Stomach smooth muscle (tissue), 2 donors: ENCODE data around the gene KRTAP1-4.
"Not testable (repeated sequence)": the region's sequence is repeated elsewhere in the genome, so short reads cannot be mapped to it uniquely, and the experiment has no call there.

Experiments used
- H3K27ac ChIP-seq: one replicate; pipeline ENCODE4 v1.7.0; 2013; ENCODE audit warnings: mild to moderate bottlenecking, low read length, inconsistent platforms
- H3K27me3 ChIP-seq, 2 donors: one replicate each; pipeline ENCODE4 v1.7.0; 2013; ENCODE audit warnings: low read length in 2 of 2; ENCODE audit not compliant: insufficient read depth in 2 of 2, control insufficient read depth in 1 of 2
- H3K36me3 ChIP-seq, 2 donors: one replicate each; pipeline ENCODE4 v1.7.0; 2013; ENCODE audit warnings: low read length in 2 of 2; ENCODE audit not compliant: control insufficient read depth in 2 of 2, insufficient read depth in 2 of 2
- H3K4me1 ChIP-seq: one replicate; pipeline ENCODE4 v1.7.0; 2013; ENCODE audit warnings: low read length; ENCODE audit not compliant: control insufficient read depth, insufficient read depth
- H3K4me3 ChIP-seq, 2 donors: one replicate each; pipeline ENCODE4 v1.7.0; 2013; ENCODE audit warnings: low read length in 2 of 2
- H3K9ac ChIP-seq, 2 donors: one replicate each; pipeline ENCODE4 v1.7.0; 2013; ENCODE audit warnings: low read length in 2 of 2, mild to moderate bottlenecking in 1 of 2
- H3K9me3 ChIP-seq, 2 donors: one replicate each; pipeline ENCODE4 v1.7.0; 2013; ENCODE audit warnings: low read length in 2 of 2; ENCODE audit not compliant: control insufficient read depth in 2 of 2
- donor health status: healthy.
- donor health status: Pancreatic carcinoma.

KRTAP1-4 gene

GRCh38 chr17:41061964-41062363 is 32.0 kb upstream of the KRTAP1-4 start:
- H3K9me3 ChIP-seq: peaks cover 0 to 3% of the 10 kb centered on the region in 2 donors
- H3K9ac ChIP-seq: no peak overlapping the region
- no peak overlapping the region for H3K27ac ChIP-seq
- H3K4me3 ChIP-seq: no peak overlapping the region
- no peaks in the 10 kb centered on the region for H3K4me1 ChIP-seq
- H3K36me3 ChIP-seq: no peaks in the 10 kb centered on the region
- H3K27me3 ChIP-seq: peaks cover 0 to 2% of the 10 kb centered on the region in 2 donors

GRCh38 chr17:41060052-41060604 is 30.1 kb upstream of the KRTAP1-4 start, which contains the start of gene KRTAP2-3:
KRTAP2-3 (minus strand) TSS chr17:41060114; CDS start chr17:41060050, 64 bp downstream.
- H3K27me3 ChIP-seq: peaks cover 0 to 2% of the 10 kb centered on the region in 2 donors
- peaks cover 0 to 3% of the 10 kb centered on the region in 2 donors for H3K9me3 ChIP-seq
- no peak within 1 kb of the TSS for H3K27ac ChIP-seq
- H3K4me1 ChIP-seq: no peaks in the 10 kb centered on the region
- H3K36me3 ChIP-seq: no peaks in the 10 kb centered on the region
- no peak within 1 kb of the TSS for H3K9ac ChIP-seq
- no peak within 1 kb of the TSS for H3K4me3 ChIP-seq

- not testable (repeated sequence) for H3K36me3 ChIP-seq, H3K9me3 ChIP-seq, H3K9ac ChIP-seq, H3K4me3 ChIP-seq, H3K27me3 ChIP-seq, H3K4me1 ChIP-seq, H3K27ac ChIP-seq
Observed at GRCh38 chr17:41059276-41060051, 29.5 kb upstream of the KRTAP1-4 start.

- H3K4me3 ChIP-seq: no peak overlapping the region
- peaks cover 0 to 2% of the 10 kb centered on the region in 2 donors for H3K27me3 ChIP-seq
- no peak overlapping the region for H3K27ac ChIP-seq
- no peaks in the 10 kb centered on the region for H3K36me3 ChIP-seq
- no peaks in the 10 kb centered on the region for H3K4me1 ChIP-seq
- peaks cover 0 to 7% of the 10 kb centered on the region in 2 donors for H3K9me3 ChIP-seq
- no peak overlapping the region for H3K9ac ChIP-seq
Observed at GRCh38 chr17:41058741-41059140, 28.7 kb upstream of the KRTAP1-4 start.

GRCh38 chr17:41057547-41057946 is 27.6 kb upstream of the KRTAP1-4 start:
- no peak overlapping the region for H3K9ac ChIP-seq
- peaks cover 0 to 2% of the 10 kb centered on the region in 2 donors for H3K27me3 ChIP-seq
- H3K27ac ChIP-seq: no peak overlapping the region
- no peak overlapping the region for H3K4me3 ChIP-seq
- no peaks in the 10 kb centered on the region for H3K36me3 ChIP-seq
- H3K4me1 ChIP-seq: no peaks in the 10 kb centered on the region
- H3K9me3 ChIP-seq: peaks cover 0 to 7% of the 10 kb centered on the region in 2 donors

GRCh38 chr17:41055130-41055529 is 25.1 kb upstream of the KRTAP1-4 start, which contains the start of gene KRTAP2-2:
KRTAP2-2 (minus strand) TSS chr17:41055230; CDS start chr17:41055211, 19 bp downstream.
- H3K9ac ChIP-seq, H3K9me3 ChIP-seq, H3K4me1 ChIP-seq, H3K4me3 ChIP-seq, H3K36me3 ChIP-seq, H3K27me3 ChIP-seq, H3K27ac ChIP-seq: not testable (repeated sequence)

- not testable (repeated sequence) for H3K27ac ChIP-seq, H3K9me3 ChIP-seq, H3K27me3 ChIP-seq, H3K36me3 ChIP-seq, H3K4me1 ChIP-seq, H3K4me3 ChIP-seq, H3K9ac ChIP-seq
Observed at GRCh38 chr17:41054556-41054955, 24.6 kb upstream of the KRTAP1-4 start.

- H3K36me3 ChIP-seq: no peaks in the 10 kb centered on the region
- no peak overlapping the region for H3K4me3 ChIP-seq
- H3K27ac ChIP-seq: no peak overlapping the region
- no peaks in the 10 kb centered on the region for H3K4me1 ChIP-seq
- peaks cover 0 to 7% of the 10 kb centered on the region in 2 donors for H3K9me3 ChIP-seq
- no peak overlapping the region for H3K9ac ChIP-seq
- peaks cover 0 to 4% of the 10 kb centered on the region in 2 donors for H3K27me3 ChIP-seq
Observed at GRCh38 chr17:41054025-41054424, 24.0 kb upstream of the KRTAP1-4 start.

GRCh38 chr17:41052566-41052965 is 22.6 kb upstream of the KRTAP1-4 start:
- H3K27me3 ChIP-seq: peaks cover 3 to 4% of the 10 kb centered on the region in 2 donors
- H3K27ac ChIP-seq: no peak overlapping the region
- H3K4me3 ChIP-seq: no peak overlapping the region
- H3K9me3 ChIP-seq: peaks cover 0 to 4% of the 10 kb centered on the region in 2 donors
- H3K4me1 ChIP-seq: no peaks in the 10 kb centered on the region
- H3K36me3 ChIP-seq: no peaks in the 10 kb centered on the region
- no peak overlapping the region for H3K9ac ChIP-seq

- H3K4me1 ChIP-seq: no peaks in the 10 kb centered on the region
- no peak overlapping the region for H3K4me3 ChIP-seq
- peaks cover 3 to 5% of the 10 kb centered on the region in 2 donors for H3K27me3 ChIP-seq
- peaks cover 0 to 2% of the 10 kb centered on the region in 2 donors for H3K9me3 ChIP-seq
- H3K27ac ChIP-seq: no peak overlapping the region
- H3K36me3 ChIP-seq: no peaks in the 10 kb centered on the region
- H3K9ac ChIP-seq: no peak overlapping the region
Observed at GRCh38 chr17:41049110-41049509, 19.1 kb upstream of the KRTAP1-4 start.

GRCh38 chr17:41048441-41048840 is 18.4 kb upstream of the KRTAP1-4 start:
- peaks cover 3 to 5% of the 10 kb centered on the region in 2 donors for H3K27me3 ChIP-seq

More at GRCh38 chr17:41048441-41048840, 18.4 kb upstream of the KRTAP1-4 start:
- Histone ChIP-seq H3K9me3 (no peaks in the 10 kb centered on the region), H3K4me3 (no peak overlapping the region), H3K4me1 (no peaks in the 10 kb centered on the region), H3K36me3 (no peaks in the 10 kb centered on the region), H3K9ac (no peak overlapping the region), H3K27ac (no peak overlapping the region)
